HG03521 (cell line): ENCODE measurements around the gene KLRF2.

Source experiments
- ATAC-seq: cut with Tn5 transposase; IDR thresholded peaks from one replicate; pipeline ENCODE4 v1.9.1; 2021; ENCODE audit warnings: mild to moderate bottlenecking, moderate library complexity; ENCODE audit not compliant: unreplicated experiment

Gene KLRF2

DNA sequence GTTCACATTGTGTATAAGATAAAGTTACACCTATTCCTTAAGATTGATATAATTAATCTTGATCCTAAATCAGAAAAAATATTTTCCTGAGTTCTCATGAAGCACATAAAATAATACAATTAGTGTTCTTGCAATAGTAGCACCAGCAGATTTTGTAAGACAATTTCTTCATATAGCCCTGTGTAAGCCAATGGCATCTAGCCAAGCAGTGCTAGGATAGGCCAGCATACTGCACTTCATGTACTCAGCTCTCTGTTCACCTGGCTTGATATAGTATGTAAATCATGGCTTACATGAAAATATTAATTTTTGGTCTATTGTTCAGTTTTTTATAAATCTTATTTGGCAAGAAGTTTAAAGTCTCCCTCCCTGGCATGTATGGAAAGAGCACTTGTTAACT lies 1.9 kb downstream of the KLRF2 start:
- ATAC-seq = no peak

DNA sequence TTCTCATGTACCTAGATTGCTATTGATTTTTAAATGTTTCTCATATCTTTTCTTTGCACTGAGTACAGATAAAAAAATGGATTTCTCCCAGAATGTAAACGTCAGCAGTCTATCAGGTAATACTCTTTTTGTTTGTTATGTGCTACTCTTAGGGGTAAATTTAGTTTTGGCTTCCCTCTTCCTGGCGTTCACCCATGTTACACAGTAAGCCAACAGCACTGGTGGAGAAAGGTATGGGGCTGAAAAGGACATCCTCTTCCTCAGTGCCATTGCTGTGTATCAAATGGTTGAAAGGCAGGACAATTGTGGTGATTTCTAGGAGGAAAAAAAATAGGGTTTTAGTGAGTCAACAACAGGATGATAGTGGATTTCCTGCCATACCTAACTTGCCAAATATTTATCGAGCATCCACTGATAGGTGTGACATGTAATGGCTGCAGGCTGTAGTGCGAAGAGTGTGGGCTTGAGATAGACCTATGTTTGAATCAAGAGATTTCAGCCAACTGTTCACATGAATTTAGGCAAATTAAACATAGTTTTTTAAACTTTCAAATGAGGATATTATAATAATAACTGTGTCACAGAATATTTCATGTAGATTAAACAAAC lies 7.5 kb downstream of the KLRF2 start:
- ATAC-seq = no peak

DNA sequence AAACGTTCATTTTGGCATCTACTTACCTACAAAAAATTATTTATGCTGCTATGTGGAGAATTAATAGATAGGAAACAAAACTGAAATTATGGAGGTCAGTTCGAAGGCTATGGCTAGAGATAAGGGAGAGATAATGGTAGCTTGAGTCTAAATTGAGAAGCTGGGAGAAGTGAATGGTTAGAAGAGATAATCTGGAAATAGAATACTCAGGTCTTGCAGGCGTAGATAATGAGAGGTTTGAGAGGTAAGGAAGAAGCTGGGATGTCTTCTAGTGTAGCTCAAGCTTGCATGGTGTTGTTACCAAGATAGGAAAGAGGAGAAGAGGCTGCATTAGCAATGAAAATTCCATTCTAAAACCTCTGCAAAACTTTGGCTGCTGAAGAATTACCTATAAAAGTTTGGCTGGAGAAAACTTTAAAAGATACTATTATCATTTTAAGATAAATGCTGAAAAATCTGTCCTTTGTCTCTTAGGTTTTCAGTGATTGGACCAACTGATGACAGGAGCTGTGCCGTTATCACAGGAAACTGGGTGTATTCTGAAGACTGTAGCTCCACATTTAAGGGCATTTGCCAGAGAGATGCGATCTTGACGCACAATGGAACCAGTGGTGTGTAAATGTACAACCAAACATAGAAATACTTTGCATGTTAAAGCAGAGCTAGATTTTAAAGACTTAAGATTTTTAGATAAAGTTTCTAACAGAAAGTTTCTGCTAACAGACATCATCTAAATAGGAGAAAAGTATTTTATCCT lies 14.1 kb downstream of the KLRF2 start:
- ATAC-seq = no peak

DNA sequence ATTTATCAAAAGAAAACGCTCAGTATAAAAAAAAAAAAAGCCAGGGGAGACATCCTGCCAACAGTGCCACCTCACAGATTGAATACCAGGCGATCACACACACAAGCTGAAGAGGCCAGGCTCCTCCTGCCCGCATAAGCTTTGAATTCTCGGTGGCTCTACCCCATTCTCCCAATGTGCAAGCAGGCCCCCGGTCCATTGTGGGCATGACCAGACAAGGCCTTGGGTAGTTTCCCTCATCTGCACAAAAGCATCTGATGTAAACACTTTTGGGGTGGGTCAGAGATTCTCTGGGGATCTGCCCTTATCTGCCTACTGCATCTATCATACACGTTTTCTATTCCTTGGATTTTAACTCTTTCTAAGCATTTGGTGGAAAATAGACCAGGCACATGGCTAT lies 16.2 kb downstream of the KLRF2 start:
- ATAC-seq = no peak

DNA sequence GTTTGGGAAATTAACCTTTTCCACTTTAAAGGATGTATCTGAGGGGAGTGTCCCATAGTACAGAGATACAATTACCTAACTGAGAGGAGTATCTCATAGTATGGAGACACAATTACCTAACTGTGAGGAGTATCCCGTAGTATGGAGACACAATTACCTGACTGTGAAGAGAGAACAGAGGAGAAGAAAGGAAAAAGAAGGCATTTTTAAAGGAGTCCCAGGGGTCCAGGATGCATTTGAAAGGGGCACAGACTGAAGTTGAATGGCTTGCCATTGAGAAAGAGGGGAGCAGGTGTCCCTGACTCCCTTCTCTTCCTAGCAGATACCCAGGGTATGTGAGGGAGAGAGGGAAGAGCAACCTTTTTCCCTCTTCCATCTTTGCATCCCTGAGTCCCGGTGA lies 17.9 kb downstream of the KLRF2 start:
- ATAC-seq = no peak

DNA sequence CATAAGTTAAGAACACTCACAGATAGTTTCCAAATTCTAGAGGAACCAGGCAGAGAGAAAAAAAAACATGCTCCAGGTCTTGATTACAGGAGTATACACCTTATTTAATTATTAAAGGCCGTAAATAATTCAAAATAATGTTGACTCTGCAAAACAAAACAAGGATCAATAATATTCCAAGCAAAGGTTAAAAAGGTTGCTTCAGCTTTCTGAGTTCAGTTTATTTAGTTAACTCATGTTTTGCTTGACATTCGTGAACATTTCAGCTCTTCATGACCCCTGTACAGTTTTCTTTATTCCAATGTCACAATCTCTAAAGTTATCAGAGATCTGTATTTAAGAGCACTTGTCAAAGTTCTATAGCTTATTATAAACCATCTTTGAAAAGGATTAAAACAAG lies 19.6 kb downstream of the KLRF2 start:
- ATAC-seq = no peak

DNA sequence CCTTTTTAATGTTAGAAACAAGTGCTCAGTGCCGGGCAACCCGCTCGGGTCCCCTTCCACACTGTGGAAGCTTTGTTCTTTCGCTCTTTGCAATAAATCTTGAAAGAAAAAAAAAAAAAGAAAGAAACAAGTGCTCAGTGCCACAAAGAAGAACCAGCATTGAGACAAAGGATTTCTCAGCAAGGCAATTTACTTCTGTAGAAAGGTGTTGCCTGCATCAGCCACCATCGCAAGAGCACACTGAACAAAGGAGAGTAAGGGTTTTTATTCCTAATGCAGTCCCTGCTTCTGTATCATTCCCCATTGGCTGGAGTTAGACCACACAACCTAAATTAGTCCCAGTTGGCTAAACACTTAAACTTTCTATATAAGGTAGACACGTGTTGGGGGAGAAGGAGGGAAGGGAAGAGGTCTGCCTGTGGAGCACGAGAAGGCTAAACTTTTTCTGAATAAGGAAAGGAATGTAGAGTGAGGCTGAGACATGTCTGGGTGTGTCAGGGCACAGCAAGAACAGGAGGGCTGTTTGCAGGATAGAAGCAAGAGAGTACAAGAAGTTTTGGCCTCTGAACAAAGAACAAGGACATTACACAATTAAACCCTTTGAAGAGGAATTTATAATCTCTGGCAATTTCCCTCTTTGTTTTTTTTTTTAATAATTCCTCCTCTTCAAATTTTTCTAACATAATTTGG lies 21.4 kb downstream of the KLRF2 start:
- ATAC-seq = no peak

DNA sequence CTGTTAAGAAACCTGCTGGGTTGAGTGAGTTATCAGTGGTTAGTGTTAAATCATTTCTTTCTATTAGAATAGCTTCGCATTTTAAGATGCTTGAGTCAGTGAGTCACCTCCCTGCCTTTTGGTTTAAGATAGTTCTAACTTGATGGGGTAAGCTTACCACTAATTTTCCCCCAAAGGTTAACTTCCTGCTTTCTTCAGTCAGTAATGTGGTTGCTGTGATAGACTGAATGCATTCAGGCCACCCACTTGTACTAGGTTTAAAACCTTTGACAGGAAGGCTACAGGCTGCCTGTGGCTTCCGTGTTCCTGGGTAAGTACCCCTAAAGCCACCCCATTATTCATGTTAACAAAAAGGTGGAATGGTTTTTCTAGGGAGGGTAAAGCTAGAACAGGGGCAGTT lies 25.6 kb downstream of the KLRF2 start:
- ATAC-seq = no peak

DNA sequence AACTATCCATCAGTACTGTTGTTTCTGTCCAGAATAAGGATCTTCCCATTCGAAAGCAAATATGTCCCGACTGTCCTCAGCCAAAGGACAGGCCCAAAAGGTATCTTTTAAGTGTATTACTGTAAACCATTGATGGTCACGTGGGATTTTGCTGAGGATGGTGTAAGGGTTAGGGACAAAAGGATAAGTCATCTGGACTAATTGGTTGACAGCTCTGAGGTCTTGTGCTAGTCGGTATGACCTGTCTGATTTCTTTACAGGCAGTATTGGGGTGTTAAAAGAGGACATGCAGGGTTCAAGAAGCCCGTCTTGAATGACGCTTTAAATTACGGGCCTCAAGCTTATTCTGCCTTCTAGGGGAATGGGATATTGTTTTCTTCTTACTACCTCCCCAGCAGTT lies 26.5 kb downstream of the KLRF2 start:
- no peak for ATAC-seq

DNA sequence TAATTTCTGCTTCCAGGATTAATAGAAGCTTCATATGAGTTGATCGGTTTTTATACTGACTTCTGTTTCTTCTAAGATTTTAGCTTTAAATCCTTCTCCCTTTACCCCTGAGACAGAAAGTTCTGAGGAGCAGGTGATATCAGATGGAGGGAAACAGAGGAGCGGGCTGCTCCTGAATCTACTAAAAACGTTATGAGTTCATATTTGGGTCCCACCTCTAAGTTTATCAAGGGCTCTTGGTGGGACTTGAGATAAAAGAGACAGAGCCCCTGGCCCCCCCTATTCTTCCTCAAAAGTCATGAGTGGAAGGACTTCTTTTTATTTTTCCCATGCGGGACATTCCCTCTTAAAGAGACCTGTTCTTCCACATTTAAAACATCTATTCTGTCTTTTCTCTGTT lies 27.1 kb downstream of the KLRF2 start:
- ATAC-seq = no peak

DNA sequence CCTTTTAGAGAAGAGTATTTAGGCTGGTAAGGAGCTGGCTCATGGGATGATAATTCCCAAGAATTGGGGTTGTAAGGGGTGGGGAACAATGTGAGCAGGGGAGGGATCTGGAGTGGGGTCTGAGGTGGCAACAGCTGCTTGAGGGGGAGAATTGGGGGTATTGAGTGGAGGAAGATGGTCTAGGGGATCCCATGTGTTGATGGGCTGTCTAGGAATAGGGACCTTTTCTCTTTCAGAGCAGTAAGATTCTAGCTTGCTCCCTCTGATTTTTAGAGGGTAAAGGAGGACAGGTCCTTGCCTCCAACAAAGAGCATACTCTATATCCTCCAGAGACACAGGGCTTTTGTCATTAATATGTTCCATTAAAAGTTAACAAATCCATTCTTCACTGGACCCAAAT lies 28.4 kb downstream of the KLRF2 start:
- ATAC-seq = no peak

DNA sequence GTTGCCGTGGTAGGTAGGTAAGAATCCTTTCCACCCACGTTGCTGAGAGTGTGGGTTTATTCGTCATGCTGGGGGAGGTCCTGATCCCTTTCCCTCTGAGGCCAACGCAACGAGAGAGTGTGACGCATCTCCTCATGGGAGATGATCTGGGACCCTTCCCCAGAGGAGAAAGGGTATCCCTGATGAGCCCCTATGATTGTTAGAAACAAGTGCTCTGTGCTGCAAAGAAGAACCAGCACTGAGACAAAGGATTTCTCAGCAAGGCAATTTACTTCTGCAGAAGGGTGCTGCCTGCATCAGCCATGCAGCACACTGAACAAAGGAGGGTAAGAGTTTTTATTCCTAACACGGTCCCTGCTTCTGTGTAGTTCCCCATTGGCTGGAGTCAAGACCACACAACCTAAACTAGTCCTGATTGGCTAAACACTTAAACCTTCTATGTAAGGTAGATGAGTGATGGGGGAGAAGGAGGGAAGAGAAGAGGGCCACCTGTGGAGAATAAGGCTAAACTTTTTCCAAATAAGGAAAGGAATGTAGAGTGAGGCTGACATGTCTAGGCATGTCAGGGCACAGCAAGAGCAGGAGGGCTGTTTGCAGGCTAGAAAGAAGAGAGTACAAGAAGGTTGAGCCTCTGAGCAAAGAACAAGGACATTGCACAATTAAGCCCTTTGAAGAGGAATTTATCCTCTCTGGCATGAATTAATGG lies 29.6 kb downstream of the KLRF2 start:
- ATAC-seq = no peak

DNA sequence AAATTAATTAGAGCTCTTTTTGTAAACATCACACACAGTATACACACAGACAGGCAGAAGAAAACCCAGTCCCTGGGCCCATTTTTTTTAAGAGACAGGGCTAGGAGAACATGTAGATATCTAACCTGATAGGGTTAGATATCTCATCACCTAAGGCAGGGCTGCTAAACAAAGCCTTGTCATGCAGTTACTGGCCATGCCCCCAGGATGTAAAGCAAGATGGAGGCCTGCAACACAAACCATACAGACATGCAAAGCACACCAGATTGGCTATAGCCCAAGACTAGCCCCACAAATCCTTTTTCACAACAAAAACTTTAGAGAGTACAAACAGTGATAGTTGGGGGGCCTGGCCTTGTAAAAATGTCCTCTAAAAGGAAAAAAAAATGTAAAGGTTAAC lies 30.4 kb downstream of the KLRF2 start:
- no peak for ATAC-seq

DNA sequence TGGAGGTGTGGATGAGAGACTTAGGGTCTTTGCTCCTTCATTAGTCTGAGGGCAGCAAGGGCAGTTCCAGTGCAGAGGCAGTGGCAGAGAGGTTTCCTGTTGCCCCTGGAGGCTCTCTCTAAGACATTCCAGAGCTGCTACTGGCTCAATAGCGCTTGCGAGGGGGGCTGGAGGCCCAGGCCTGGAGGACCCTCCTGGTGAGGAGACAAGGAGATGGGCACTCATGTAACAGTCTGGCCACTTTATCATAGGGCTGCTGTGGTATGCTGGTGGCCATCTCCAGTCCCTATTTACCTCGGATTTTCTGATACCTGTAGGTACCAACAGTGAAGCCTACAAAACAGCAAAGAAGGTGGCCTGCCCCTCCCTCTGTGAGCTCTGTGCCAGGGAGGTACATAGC lies 38.2 kb downstream of the KLRF2 start:
- no peak for ATAC-seq

DNA sequence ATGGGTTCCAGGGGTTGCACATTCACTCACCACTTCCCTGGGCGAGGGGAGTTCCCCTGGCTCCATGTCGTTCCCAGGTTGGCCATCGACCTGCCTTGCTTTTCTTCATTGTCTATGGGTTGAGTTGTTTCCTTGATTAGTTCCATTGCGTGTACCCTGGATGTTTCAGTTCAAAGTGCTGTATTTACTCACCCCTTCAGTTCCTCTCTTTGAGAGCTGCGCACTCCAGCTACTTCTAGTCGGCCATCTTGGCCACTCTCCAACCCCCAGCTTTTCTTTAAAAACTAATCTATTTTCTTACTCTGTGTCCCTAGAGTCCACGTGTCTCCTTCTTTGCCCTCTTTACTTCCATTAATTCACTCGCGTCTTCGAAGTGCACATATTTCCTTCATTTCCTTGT lies 39.2 kb downstream of the KLRF2 start:
- no peak for ATAC-seq

DNA sequence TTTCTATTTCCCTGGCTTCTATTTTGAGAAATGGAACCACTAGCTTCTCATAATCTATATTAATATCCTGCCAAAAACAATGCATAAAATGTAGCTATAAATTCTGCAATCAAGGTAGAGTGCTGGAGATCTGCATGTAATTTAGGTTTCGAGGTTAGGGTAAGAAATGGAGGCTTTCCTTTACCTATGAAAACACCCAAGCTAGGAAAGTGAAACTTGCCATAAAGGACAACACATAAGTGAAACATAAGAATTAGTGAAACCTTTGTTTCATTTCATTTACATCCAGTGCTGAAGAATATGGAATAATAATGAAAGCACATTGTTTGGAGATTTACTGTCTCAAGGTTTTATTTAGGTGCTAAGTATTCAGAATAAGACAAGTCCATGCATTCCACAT lies 41.1 kb downstream of the KLRF2 start:
- ATAC-seq = no peak

DNA sequence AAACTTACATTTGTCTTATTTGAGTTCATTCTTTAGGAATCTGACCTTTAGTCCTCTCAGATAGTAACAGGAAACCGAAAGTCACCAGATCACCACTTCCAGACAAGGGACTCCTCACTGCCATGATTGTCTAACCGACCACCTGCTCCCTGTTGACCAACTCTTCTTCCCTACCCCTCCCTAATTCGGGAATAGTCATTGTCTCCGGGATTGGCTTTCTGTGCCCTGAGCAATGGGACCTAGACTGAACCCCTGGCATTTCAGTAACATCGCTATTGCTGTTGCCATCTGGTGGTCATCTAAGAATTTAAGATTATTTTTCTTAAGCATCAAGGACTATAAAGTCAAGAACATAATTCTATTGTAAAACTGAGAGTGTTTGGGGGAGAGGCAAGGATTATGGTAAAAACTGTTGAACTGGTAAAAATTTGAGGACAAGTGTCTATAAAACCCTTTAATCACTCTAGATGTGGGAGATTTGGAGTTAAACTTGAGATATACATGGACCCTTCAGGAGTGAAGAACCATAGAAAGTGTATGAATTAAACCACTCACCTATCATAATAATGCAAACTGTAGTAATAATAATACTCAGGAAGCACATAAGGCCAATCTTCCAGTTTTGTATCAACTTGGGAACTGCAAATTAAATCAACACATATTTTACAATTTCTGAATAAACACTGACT lies 44.6 kb downstream of the KLRF2 start:
- no peak for ATAC-seq

DNA sequence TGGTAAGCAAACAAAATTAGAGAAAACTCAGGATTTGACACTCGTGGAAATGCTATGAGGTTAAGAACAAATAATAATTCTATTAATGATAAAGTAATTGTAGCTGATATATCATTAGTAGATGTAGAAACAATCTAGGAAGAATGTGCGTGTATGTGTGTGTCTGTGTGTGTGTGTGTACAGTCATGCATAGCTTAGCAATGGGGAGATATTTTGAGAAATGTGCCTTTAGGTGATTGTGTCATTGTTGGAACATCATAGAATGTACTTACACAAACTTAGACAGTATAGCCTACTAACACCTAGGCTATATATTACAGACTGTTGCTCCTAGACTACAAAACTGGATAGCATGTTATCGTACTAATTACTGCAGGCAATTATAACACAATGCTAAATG lies 45.6 kb downstream of the KLRF2 start:
- no peak for ATAC-seq

DNA sequence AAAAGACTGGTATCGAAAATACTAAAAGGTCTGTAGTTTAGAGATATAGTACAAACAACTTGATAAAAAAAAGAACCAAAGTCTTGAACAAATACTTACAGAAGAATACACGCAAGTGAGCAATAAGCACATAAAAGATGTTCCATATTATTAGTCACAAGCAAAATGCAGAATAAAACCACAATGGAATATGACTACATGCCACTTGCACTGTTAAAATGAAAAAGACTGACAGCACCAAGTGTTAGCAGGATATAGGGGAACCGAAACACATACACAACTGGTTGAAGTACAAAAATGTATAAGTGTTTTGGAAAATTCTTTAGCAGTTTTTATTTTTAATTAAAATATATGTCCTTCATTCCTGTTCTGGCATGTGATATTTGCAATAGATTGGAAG lies 47.3 kb downstream of the KLRF2 start:
- no peak for ATAC-seq

DNA sequence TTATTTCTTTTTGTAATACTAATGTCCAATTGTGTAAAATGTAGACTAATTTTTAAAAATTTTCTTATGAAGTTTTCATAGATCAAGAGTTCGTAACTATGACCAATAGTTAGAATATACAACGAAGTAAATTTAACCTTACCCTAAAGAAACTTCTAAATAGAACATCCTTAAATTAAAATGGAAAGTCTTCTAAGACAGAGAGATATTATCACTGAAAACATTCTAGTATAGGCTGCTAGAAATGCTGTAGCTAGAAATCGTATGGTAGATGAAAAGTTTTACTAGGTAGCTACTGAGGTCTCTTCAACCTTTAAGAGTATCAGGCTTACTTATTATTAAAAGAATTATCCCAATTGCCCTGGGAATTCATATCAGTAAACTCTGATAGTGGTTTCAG lies 50.0 kb downstream of the KLRF2 start:
- ATAC-seq = no peak

DNA sequence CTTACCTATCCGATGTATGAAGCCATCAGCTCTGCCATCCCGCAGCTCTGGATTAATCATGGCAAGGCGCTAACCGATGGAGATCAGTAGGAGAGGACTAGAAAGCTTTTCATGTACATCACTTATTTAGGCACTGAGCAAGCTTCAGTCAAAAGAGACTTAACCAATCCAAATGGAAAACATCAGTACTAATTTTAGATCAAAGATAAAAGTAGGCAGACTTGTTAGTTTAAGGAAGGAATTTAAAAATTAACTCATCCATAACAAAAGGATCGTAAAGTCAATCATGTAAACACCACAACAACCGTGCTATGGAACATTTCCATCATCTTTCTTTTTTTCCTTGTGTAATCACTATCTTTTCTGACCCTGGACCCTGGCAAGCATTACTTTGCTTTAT lies 51.0 kb downstream of the KLRF2 start, which contains the start of gene CLEC2A:
CLEC2A (minus strand) TSS at position 101 of the 400 bp plus-strand sequence; CDS start at position 60, 41 bp downstream.
- no peak for ATAC-seq
